ENCODE measurements around the gene AMBN.
"Not testable (repeated sequence)": the region's sequence is repeated elsewhere in the genome, so short reads cannot be mapped to it uniquely, and the experiment has no call there.

The AMBN gene

DNA sequence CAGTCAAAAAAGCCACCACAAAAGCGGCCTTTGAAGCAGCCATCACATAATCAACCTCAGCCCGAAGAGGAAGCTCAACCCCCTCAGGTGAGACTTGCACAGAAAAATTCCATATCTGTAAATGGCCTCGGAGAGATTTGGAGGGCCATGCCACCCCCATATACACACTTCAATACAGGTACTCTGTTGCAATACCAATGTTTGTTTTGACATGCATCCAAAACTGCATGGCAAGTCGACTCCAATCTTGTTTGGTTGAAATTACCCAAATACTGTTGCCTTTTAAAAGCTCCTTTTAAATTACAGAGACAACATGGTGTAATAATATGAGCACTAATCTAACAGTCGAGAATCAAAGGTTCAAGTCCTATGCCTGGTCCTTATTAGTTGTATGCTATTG lies 42.4 kb downstream of the AMBN start:
- DNase-seq (ENCODE audit: low read depth): no peak
- TF ChIP-seq, protein P1, sequence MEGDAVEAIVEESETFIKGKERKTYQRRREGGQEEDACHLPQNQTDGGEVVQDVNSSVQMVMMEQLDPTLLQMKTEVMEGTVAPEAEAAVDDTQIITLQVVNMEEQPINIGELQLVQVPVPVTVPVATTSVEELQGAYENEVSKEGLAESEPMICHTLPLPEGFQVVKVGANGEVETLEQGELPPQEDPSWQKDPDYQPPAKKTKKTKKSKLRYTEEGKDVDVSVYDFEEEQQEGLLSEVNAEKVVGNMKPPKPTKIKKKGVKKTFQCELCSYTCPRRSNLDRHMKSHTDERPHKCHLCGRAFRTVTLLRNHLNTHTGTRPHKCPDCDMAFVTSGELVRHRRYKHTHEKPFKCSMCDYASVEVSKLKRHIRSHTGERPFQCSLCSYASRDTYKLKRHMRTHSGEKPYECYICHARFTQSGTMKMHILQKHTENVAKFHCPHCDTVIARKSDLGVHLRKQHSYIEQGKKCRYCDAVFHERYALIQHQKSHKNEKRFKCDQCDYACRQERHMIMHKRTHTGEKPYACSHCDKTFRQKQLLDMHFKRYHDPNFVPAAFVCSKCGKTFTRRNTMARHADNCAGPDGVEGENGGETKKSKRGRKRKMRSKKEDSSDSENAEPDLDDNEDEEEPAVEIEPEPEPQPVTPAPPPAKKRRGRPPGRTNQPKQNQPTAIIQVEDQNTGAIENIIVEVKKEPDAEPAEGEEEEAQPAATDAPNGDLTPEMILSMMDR (conservative IDR thresholded peaks at IDR 0.05; ENCODE audit: low read depth, low read length): no peak
- H3K4me3 ChIP-seq (ENCODE audit: low read length): no peak overlapping the region

DNA sequence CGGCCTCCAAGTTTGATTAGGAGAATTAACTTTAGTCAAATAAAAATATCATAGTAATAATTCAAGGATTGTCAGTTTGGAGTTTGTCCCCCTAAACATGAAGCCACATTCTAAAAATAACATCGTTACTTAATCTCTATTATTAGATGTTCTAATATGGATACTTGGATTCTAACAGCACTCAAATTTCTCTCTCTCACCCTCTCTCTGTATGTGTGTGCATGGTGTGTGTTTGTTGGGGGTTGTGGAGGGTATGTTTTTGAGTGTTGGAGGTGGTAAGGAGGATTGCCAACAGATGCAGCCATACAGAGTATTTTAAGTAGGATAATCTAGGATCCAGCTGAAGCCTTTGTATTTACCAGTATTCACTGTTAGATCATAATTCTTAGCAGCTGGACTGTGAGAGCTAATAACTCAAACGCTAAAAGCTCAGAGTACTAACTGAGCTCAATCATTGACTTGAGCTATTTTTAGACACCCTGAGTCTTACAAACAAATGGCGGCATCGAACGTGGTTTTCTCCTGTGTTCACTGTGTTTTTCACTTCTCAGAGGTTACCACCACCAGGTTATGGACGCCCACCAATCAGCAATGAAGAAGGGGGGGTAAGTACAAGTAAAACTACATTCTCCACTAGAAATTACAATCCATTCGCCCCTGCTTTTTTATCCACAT lies 45.3 kb downstream of the AMBN start:
- no peak overlapping the region for H3K4me3 ChIP-seq (ENCODE audit: low read length)
- TF ChIP-seq, protein P1 (conservative IDR thresholded peaks at IDR 0.05; ENCODE audit: low read depth, low read length): no peak
- no peak for DNase-seq (ENCODE audit: low read depth)

DNA sequence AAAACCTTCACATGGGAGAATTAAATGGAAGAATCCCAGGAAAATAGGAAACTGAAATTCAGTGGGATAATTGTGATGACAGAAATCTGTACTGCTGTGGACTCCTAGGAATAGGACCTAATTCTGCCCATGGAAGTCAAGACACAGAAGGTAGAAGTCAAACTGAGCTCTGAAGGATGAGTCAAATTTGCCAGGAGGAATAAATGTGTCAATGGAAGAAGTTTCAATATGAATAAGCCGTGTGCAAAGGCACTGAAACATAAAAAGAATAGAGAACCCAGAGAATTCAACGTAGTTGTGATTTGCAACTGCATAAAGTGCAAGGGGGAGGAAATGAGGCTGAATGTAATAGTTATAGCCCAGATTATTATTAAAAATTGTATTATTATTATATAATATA lies 48.1 kb downstream of the AMBN start:
- no peak for DNase-seq (ENCODE audit: low read depth)
- TF ChIP-seq, protein P1 (conservative IDR thresholded peaks at IDR 0.05; ENCODE audit: low read depth, low read length): no peak
- no peak overlapping the region for H3K4me3 ChIP-seq (ENCODE audit: low read length)

DNA sequence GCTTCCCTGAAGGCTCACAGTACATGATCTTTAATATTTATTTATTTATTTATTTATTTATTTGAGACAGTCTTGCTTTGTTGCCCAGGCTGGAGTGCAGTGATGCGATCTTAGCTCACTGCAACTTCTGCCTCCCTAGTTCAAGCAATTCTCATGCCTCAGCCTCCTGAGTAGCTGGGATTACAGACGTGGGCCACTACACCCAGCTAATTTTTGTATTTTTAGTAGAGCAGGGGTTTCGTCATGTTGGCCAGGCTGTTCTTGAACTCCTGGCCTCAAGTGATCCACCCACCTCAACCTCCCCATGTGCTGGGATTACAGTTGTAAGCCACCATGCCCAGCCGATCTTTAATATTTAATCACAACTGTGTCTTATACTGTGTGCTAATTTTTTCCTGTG lies 58.7 kb downstream of the AMBN start:
- not testable (repeated sequence) for H3K4me3 ChIP-seq (ENCODE audit: low read length); DNase-seq (ENCODE audit: low read depth)

DNA sequence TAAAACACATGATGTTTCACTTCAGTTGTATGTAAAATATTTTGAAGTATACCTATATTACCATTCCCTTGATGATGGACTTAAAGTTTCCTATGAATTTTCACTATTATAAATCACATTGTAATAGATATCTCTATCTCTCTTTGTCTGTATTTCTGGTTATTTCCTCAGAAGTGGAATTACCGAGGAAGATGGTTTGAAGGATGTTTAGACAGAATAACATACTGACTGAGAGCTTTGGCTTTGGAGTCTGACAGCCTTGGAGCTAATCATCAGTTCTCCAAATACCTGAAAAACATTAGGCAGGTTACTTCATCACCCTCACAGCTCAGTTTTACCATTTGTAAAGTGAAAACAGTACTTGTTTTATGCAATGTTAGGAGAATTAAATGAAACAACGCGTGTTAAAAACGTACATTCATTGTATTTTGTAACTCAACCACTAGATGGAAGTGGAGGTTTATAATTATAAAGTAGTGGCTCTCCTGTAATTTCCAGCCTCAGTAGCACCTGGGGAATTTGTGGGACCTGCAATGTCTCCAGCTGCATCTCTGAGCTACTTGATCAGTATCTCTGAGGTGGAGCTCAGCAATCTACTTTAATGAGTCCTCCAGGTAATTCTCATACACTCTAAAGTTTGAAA lies 59.9 kb downstream of the AMBN start:
- H3K4me3 ChIP-seq (ENCODE audit: low read length): no peak overlapping the region
- DNase-seq (ENCODE audit: low read depth): no peak
- TF ChIP-seq, protein P1 (conservative IDR thresholded peaks at IDR 0.05; ENCODE audit: low read depth, low read length): peak; percentile 41

DNA sequence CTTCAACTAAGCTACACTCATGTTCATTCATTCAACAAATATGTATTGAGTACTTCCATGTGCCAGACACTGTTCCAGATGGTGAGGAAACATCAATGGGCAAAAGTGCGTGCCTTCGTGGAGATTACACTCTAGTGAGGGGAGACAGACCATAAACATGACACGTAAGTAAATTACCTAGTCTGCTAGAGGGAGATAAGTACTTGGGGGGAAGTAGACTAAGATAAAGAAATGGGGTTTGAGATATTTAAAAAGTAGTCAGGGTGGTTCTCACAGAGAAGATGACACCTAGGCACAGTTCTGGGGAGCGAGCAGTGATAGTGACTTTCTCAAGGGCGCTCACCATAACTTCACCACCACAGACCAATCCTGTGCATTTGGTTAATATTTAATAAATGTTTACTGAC lies 62.6 kb downstream of the AMBN start:
- no peak for DNase-seq (ENCODE audit: low read depth)
- TF ChIP-seq, protein P1 (conservative IDR thresholded peaks at IDR 0.05; ENCODE audit: low read depth, low read length): no peak
- H3K4me3 ChIP-seq (ENCODE audit: low read length): no peak overlapping the region
